ENCODE data around the gene AP5Z1. TPM values are rescaled to one million over a fixed set of nuclear protein-coding genes. Genes with fewer than 3 reads are reported as not detected.

Gene AP5Z1
- total RNA-seq, 1 donor from 2014 or later, result 59.7 TPM

DNA sequence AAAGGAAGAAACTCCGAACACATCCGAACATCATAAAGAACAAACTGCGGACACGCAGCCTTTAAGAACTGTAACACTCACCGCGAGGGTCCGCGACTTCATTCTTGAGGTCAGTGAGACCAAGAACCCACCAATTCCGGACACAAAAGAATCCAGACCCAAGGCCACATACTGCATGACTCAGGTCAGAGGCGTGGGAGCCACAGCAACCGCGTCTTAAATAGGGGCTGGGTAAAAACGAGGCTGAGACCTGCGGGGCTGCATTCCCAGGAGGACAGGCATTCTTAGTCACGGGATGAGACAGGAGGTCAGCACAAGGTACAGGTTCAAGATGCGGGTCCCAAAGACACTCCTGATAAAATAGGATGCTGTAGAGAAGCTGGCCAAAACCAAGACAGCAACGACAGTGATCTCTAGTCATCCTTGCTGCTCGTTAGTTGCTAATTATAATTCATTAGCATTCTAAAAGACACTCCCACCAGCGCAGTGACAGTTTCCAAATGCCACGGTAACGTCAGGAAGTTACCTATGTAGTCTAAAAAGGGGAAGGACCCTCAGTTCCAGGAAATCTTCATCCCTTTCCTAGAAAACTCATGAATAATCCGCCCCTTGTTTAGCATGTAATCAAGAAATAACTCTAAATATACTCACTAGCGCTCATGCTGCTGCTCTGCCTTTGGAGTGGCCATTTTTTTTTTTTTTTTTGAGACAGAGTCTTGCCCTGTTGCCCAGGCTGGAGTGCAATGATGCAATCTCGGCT, 19.3 kb downstream of the AP5Z1 start:
- Mint-ChIP-seq H3K4me3 (ENCODE audit: unreplicated experiment) (no peak overlapping the region), H3K36me3 (ENCODE audit: low read depth) (peaks cover 14% of the 10 kb centered on the region), H3K27me3 (ENCODE audit: low read depth) (no peaks in the 10 kb centered on the region), H3K9me3 (ENCODE audit: low read depth) (no peaks in the 10 kb centered on the region), H3K4me1 (ENCODE audit: low read depth) (no peaks in the 10 kb centered on the region), H3K27ac (ENCODE audit: unreplicated experiment) (no peak overlapping the region)
- DNase-seq (ENCODE audit: low spot score), result no peak
- TF ChIP-seq, protein P1, sequence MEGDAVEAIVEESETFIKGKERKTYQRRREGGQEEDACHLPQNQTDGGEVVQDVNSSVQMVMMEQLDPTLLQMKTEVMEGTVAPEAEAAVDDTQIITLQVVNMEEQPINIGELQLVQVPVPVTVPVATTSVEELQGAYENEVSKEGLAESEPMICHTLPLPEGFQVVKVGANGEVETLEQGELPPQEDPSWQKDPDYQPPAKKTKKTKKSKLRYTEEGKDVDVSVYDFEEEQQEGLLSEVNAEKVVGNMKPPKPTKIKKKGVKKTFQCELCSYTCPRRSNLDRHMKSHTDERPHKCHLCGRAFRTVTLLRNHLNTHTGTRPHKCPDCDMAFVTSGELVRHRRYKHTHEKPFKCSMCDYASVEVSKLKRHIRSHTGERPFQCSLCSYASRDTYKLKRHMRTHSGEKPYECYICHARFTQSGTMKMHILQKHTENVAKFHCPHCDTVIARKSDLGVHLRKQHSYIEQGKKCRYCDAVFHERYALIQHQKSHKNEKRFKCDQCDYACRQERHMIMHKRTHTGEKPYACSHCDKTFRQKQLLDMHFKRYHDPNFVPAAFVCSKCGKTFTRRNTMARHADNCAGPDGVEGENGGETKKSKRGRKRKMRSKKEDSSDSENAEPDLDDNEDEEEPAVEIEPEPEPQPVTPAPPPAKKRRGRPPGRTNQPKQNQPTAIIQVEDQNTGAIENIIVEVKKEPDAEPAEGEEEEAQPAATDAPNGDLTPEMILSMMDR (IDR thresholded peaks at IDR 0.05), result no peak

DNA sequence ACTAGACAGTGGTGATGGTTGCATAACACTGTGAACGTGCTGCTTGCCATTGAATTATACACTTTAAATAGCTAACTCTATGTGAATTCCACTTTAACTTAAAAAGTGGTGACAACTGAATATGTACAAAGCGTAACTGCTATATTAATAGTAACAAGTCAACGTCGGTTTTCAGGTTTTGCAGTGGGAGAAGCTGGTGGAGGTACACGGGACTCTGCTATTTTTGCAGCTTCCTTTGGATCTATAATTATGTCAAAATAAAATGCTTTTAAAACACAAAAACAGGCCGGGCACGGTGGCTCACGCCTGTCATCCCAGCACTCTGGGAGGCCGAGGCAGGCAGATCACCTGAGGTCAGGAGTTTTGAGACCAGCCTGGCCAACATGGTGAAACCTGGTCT, 21.0 kb downstream of the AP5Z1 start:
- Mint-ChIP-seq H3K4me3 (ENCODE audit: unreplicated experiment) (no peak overlapping the region), H3K27me3 (ENCODE audit: low read depth) (no peaks in the 10 kb centered on the region), H3K4me1 (ENCODE audit: low read depth) (no peaks in the 10 kb centered on the region), H3K36me3 (ENCODE audit: low read depth) (peaks cover 7% of the 10 kb centered on the region), H3K27ac (ENCODE audit: unreplicated experiment) (no peak overlapping the region), H3K9me3 (ENCODE audit: low read depth) (no peaks in the 10 kb centered on the region)
- TF ChIP-seq, protein P1 (IDR thresholded peaks at IDR 0.05), result no peak
- no peak for DNase-seq (ENCODE audit: low spot score)

DNA sequence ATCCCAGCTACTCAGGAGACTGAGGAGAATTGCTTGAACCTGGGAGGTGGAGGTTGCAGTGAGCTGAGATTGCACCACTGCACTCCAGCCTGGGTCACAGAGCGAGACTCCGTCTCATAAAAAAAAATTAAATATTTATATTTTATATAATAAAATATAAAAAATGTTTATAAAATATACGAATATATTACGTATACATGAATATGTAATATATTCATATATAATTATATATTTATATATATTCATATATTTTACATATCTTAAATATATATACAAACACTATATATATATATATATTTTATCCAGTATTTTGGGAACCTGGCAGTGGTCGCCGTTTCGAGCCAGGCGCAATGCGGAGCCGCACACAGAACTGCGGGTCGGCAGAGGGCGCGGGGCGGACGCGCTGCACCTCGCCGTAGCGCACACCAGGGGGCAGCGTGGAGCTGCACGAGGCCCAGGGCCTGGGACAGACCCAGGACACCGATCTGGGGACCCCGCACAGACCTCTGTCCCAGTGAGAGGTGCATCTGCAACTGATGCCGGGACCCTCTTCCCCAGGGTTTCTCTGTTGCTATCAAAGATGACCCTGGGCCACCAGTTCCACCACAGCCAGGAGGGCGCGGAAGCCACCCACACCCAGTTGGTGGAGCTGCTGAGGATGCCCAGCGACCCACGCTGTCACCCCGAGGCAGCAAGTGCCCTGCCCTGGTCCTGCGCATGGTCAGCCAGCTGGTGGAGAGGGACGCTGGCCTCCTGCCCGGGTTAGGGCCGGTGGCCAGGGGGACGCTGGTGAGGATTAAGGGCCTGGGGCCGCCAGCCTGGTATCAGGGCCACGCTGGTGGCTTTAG, 22.7 kb downstream of the AP5Z1 start:
- Mint-ChIP-seq H3K27me3 (ENCODE audit: low read depth) (no peaks in the 10 kb centered on the region), H3K9me3 (ENCODE audit: low read depth) (no peaks in the 10 kb centered on the region), H3K4me3 (ENCODE audit: unreplicated experiment) (no peak overlapping the region), H3K4me1 (ENCODE audit: low read depth) (no peaks in the 10 kb centered on the region), H3K27ac (ENCODE audit: unreplicated experiment) (no peak overlapping the region), H3K36me3 (ENCODE audit: low read depth) (peaks cover 4% of the 10 kb centered on the region)
- no peak for DNase-seq (ENCODE audit: low spot score)
- TF ChIP-seq, protein P1 (IDR thresholded peaks at IDR 0.05), result peak; percentile 98

DNA sequence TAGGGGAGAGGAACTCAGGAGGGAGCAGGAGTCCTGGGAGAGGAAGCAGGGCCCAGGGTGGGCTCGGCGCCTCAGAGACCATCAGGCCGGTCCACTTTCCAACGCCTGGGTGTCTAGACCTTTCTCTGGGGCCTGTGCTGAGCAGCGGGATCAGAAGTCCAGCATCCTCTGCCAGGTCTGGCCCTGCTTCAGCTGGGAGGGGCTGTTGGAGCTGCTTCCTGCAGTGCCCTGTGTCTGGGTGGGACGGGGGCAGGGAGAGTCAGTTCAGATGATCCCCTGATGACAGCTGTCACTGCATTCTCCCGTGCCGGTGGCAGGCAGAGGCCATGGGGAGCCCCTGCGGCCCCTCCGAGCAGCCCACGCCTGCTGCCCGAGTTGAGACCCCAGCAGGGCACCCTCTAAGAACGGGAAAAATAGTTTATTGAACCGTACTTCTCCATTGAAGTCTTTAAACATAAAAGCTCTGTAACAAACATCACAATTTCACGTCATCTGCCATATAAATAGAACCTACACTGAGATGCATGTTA, 23.3 kb downstream of the AP5Z1 start:
- TF ChIP-seq, protein P1 (IDR thresholded peaks at IDR 0.05), result no peak
- Mint-ChIP-seq H3K4me1 (ENCODE audit: low read depth) (no peaks in the 10 kb centered on the region), H3K27ac (ENCODE audit: unreplicated experiment) (no peak overlapping the region), H3K36me3 (ENCODE audit: low read depth) (peaks cover 4% of the 10 kb centered on the region), H3K4me3 (ENCODE audit: unreplicated experiment) (no peak overlapping the region), H3K9me3 (ENCODE audit: low read depth) (no peaks in the 10 kb centered on the region), H3K27me3 (ENCODE audit: low read depth) (no peaks in the 10 kb centered on the region)
- DNase-seq (ENCODE audit: low spot score), result no peak

DNA sequence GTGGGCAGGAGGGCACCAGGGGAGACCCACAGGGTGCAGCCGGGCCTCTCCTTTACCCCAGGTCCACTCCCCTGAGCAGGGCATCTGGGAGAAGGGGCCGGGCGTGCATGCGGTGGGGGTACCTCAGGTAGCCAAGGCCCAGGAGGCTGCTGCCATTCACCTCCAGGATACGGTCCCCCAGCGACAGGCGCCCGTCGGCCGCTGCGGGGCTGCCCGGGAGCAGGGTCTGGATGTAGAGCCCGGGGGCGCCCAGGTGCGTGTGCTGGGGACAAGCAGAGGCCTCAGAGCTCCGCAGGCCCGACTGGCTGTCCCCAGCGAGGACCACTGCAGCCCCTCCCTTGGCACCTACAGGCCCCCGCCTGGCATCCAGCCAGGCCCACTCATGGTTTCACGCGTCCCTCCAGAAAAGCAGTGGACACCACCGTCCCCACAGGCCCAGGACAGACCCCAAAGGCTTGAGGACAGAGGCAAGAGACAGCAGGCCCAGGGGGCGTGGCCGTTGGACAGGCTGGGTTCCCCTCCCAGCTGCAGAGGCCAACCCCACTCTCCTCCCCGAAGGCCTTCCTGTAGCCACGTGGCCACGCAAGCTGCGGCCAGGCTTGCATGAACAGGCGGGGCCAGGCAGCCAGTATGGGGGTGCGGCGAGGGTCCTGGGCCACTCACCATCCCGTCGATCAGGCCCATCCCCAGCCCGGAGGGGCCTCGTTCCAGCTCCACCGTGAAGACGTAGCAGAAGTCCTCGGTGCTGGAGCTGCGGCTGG, 24.3 kb downstream of the AP5Z1 start:
- H3K36me3 Mint-ChIP-seq (ENCODE audit: low read depth), result peaks cover 1% of the 10 kb centered on the region
- H3K27ac Mint-ChIP-seq (ENCODE audit: unreplicated experiment), result no peak overlapping the region

More for the DNA sequence above, 24.3 kb downstream of the AP5Z1 start:
- Mint-ChIP-seq H3K27me3 (ENCODE audit: low read depth) (no peaks in the 10 kb centered on the region), H3K4me3 (ENCODE audit: unreplicated experiment) (no peak overlapping the region), H3K4me1 (ENCODE audit: low read depth) (no peaks in the 10 kb centered on the region), H3K9me3 (ENCODE audit: low read depth) (no peaks in the 10 kb centered on the region)
- no peak for DNase-seq (ENCODE audit: low spot score)
- TF ChIP-seq, protein P1 (IDR thresholded peaks at IDR 0.05), result no peak
